HG03342 (cell line): ENCODE results near the gene RAD51D.
"Not testable (repeated sequence)": the region's sequence is repeated elsewhere in the genome, so short reads cannot be mapped to it uniquely, and the experiment has no call there.

Experiments
- ATAC-seq: cut with Tn5 transposase; IDR thresholded peaks from one replicate; pipeline ENCODE4 v1.9.1; 2021; ENCODE audit warnings: mild to moderate bottlenecking, moderate library complexity; ENCODE audit not compliant: unreplicated experiment

The RAD51D gene

GRCh38 chr17:35142467-35142796 is 22.8 kb upstream of the RAD51D start:
- ATAC-seq, result no peak

GRCh38 chr17:35141681-35142466 is 22.2 kb upstream of the RAD51D start, which contains the start of gene NLE1:
Gene NLE1, minus strand, starts transcription at chr17:35142303. Its CDS starts 28 bp downstream, at chr17:35142275.
- peak; percentile 84 for ATAC-seq

GRCh38 chr17:35138218-35138617 is 18.6 kb upstream of the RAD51D start:
- ATAC-seq, result no peak

- ATAC-seq, result no peak
Observed at GRCh38 chr17:35135322-35135721, 15.7 kb upstream of the RAD51D start.

- ATAC-seq, result no peak
Observed at GRCh38 chr17:35132816-35133550, 13.3 kb upstream of the RAD51D start.

GRCh38 chr17:35132099-35132498 is 12.4 kb upstream of the RAD51D start:
- no peak for ATAC-seq

- no peak for ATAC-seq
Observed at GRCh38 chr17:35130392-35130791, 10.7 kb upstream of the RAD51D start.

GRCh38 chr17:35129973-35130351 is 10.3 kb upstream of the RAD51D start:
- no peak for ATAC-seq

- no peak for ATAC-seq
Observed at GRCh38 chr17:35129154-35129972, 9.7 kb upstream of the RAD51D start.

- ATAC-seq, result no peak
Observed at GRCh38 chr17:35127751-35128514, 8.3 kb upstream of the RAD51D start.

GRCh38 chr17:35121315-35121714 is 1.7 kb upstream of the RAD51D start, which contains the start of gene FNDC8:
Gene FNDC8, plus strand, starts transcription at chr17:35121615. Its CDS starts 79 bp downstream, at chr17:35121694.
- no peak for ATAC-seq

GRCh38 chr17:35117984-35118383 is 1.7 kb downstream of the RAD51D start:
- no peak for ATAC-seq

GRCh38 chr17:35116845-35117244 is 2.8 kb downstream of the RAD51D start:
- no peak for ATAC-seq

- ATAC-seq, result not testable (repeated sequence)
Observed at GRCh38 chr17:35110791-35111190, 8.9 kb downstream of the RAD51D start.

GRCh38 chr17:35104844-35105450 is 14.7 kb downstream of the RAD51D start:
- no peak for ATAC-seq

- no peak for ATAC-seq
Observed at GRCh38 chr17:35103271-35103670, 16.4 kb downstream of the RAD51D start.

- ATAC-seq, result no peak
Observed at GRCh38 chr17:35101725-35102124, 17.9 kb downstream of the RAD51D start.

- no peak for ATAC-seq
Observed at GRCh38 chr17:35101036-35101435, 18.6 kb downstream of the RAD51D start.

- no peak for ATAC-seq
Observed at GRCh38 chr17:35099908-35100307, 19.8 kb downstream of the RAD51D start.

- ATAC-seq, result no peak
Observed at GRCh38 chr17:35097776-35098175, 21.9 kb downstream of the RAD51D start.
